ENCODE results near the gene NSRP1.
"Not testable (repeated sequence)": the region's sequence is repeated elsewhere in the genome, so short reads cannot be mapped to it uniquely, and the experiment has no call there.

NSRP1 gene

GRCh38 chr17:30222251-30222650 lies 105.6 kb downstream of the NSRP1 start:
- DNase-seq (ENCODE audit: low spot score) = no peak

GRCh38 chr17:30222721-30223175 lies 106.1 kb downstream of the NSRP1 start:
- DNase-seq (ENCODE audit: low spot score) = no peak

- no peak for DNase-seq (ENCODE audit: low spot score)
Observed at GRCh38 chr17:30224419-30224960, 107.9 kb downstream of the NSRP1 start.

- DNase-seq (ENCODE audit: low spot score) = no peak
Observed at GRCh38 chr17:30225112-30225511, 108.5 kb downstream of the NSRP1 start.

- DNase-seq (ENCODE audit: low spot score) = no peak
Observed at GRCh38 chr17:30225919-30226553, 109.4 kb downstream of the NSRP1 start.

- no peak for DNase-seq (ENCODE audit: low spot score)
Observed at GRCh38 chr17:30226878-30227277, 110.3 kb downstream of the NSRP1 start.

GRCh38 chr17:30228011-30228410 lies 111.4 kb downstream of the NSRP1 start:
- DNase-seq (ENCODE audit: low spot score) = no peak

- DNase-seq (ENCODE audit: low spot score) = no peak
Observed at GRCh38 chr17:30229012-30229411, 112.4 kb downstream of the NSRP1 start.

- not testable (repeated sequence) for DNase-seq (ENCODE audit: low spot score)
Observed at GRCh38 chr17:30230009-30230408, 113.4 kb downstream of the NSRP1 start.

GRCh38 chr17:30230596-30231125 lies 114.0 kb downstream of the NSRP1 start:
- no peak for DNase-seq (ENCODE audit: low spot score)

GRCh38 chr17:30232015-30232823 lies 115.6 kb downstream of the NSRP1 start:
- DNase-seq (ENCODE audit: low spot score) = no peak

- no peak for DNase-seq (ENCODE audit: low spot score)
Observed at GRCh38 chr17:30232824-30233427, 116.3 kb downstream of the NSRP1 start.

- no peak for DNase-seq (ENCODE audit: low spot score)
Observed at GRCh38 chr17:30234296-30234695, 117.7 kb downstream of the NSRP1 start.

- no peak for DNase-seq (ENCODE audit: low spot score)
Observed at GRCh38 chr17:30234964-30235363, 118.3 kb downstream of the NSRP1 start.

- DNase-seq (ENCODE audit: low spot score) = peak; percentile 71
Observed at GRCh38 chr17:30235386-30236296, 119.0 kb downstream of the NSRP1 start, which contains the start of gene SLC6A4. Gene SLC6A4 (minus strand): TSS chr17:30235697. CDS start chr17:30221958, 13,739 bp downstream.
